RWPE1 (cell line): ENCODE data around the gene WDR5B.
A peak's percentile ranks its signal among the peaks of the same experiment; 100 is the strongest.

Source experiments
- CTCF ChIA-PET: fragments of 350-600 bp; sonication (Branson Sonifier 250); formaldehyde crosslinking; extraction: SDS; loops from one replicate; lab custom pipeline; 2021; lab: Yijun Ruan, JAX
- POLR2A ChIA-PET: fragments of 400-600 bp; formaldehyde crosslinking; extraction: SDS; loops from one replicate; lab custom pipeline; 2020; ENCODE audit warnings: antibody characterized with exemption; ENCODE audit not compliant: low non-redundant PET; lab: Yijun Ruan, JAX
- DNase-seq: peaks from one replicate; pipeline ENCODE4 v3.0.0; 2012; ENCODE audit warnings: low spot score
- H3K27ac ChIP-seq: fragments of 450-650 bp; 2 replicates; pipeline ENCODE4 v1.5.1; 2017
- CTCF ChIP-seq: fragments of 450-650 bp; conservative IDR thresholded peaks from 2 replicates; pipeline ENCODE4 v1.5.1; 2017; ENCODE audit warnings: low read depth, mild to moderate bottlenecking

The WDR5B gene

GRCh38 chr3:122389197-122389596 lies 26.7 kb downstream of the WDR5B start:
- H3K27ac ChIP-seq, result no peak overlapping the region
- TF ChIP-seq CTCF, result no peak
- CTCF ChIA-PET, result interaction anchor here (0.6 kb wide), 1 partner anchor 1453 kb away, joined by 3 read pairs; no protein-coding TSS in a partner anchor
- no peak for DNase-seq
- POLR2A ChIA-PET, result interaction anchor here (0.6 kb wide), 1 partner anchor 13 kb away, joined by 3 read pairs; no protein-coding TSS in a partner anchor

- DNase-seq, result no peak
- no peak overlapping the region for H3K27ac ChIP-seq
- TF ChIP-seq CTCF, result no peak
- ChIA-PET CTCF (no interaction called here), POLR2A (no interaction called here)
Measured at GRCh38 chr3:122387709-122388108, 28.2 kb downstream of the WDR5B start.

GRCh38 chr3:122383771-122384697 lies 31.8 kb downstream of the WDR5B start, which contains the start of gene FAM162A:
FAM162A (plus strand) TSS chr3:122384182; CDS start chr3:122384266, 84 bp downstream.
- ChIA-PET POLR2A (interaction anchor here (0.6 to 1.1 kb wide), 3 partner anchors 9 to 32 kb away, joined by 3 to 4 read pairs (median 3); partner anchors contain the start of gene WDR5B), CTCF (interaction anchor here (0.5 to 1.8 kb wide), 9 partner anchors 9 to 926 kb away, joined by 3 to 13 read pairs (median 3); no protein-coding TSS in a partner anchor)
- peak; percentile 72 for TF ChIP-seq CTCF
- peak; percentile 83 for DNase-seq
- H3K27ac ChIP-seq, result peak within 1 kb of the TSS; percentile 81

- POLR2A ChIA-PET, result no interaction called here
- CTCF ChIA-PET, result interaction anchor here (0.5 to 1.8 kb wide), 3 partner anchors 10 to 858 kb away, joined by 3 to 13 read pairs (median 3); no protein-coding TSS in a partner anchor
- no peak for TF ChIP-seq CTCF
- peak within 1 kb of the TSS; percentile 81 for H3K27ac ChIP-seq
- peak; percentile 87 for DNase-seq
Measured at GRCh38 chr3:122382888-122383666, 32.8 kb downstream of the WDR5B start, which contains the start of gene MIX23. MIX23 (minus strand) TSS chr3:122383231; CDS start chr3:122383224, 7 bp downstream.

- TF ChIP-seq CTCF, result no peak
- no peak overlapping the region for H3K27ac ChIP-seq
- DNase-seq, result no peak
- ChIA-PET POLR2A (no interaction called here), CTCF (no interaction called here)
Measured at GRCh38 chr3:122377975-122378374, 37.9 kb downstream of the WDR5B start.

DNA sequence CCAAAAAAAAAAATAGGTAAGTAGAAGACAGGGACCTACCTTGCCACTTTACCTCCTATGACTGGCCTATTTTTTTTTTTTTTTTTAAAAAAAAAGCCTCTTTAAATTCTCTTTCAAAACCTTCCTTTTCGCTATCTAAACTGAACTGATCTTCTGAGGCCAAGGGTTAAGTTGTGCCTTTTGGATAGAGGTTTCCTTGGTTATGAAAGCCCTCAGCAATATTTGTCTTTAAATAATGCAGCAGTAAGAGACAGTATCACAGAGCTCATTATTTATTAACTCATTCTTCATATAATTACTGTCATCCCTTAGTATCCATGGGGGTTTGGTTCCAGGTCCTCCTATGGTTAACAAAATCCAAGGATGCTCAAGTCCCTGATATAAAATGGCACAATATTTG lies 41.8 kb downstream of the WDR5B start:
- DNase-seq, result no peak
- H3K27ac ChIP-seq, result no peak overlapping the region
- TF ChIP-seq CTCF, result no peak
- ChIA-PET CTCF (no interaction called here), POLR2A (no interaction called here)
